Ascending aorta (tissue), 2 donors: ENCODE results near the gene USP49. TPM values are rescaled to one million over a fixed set of nuclear protein-coding genes. Genes with fewer than 3 reads are reported as not detected.

Source experiments
- DNase-seq, 2 donors: peaks; one replicate each; pipeline ENCODE4 v3.0.0-alpha.2; 2019; ENCODE audit warnings: low spot score in 2 of 2
- H3K27ac ChIP-seq, 2 donors: fragments of 200-600 bp; sonication (generic); one replicate each; pipeline ENCODE4 v1.5.1; 2016 to 2017; ENCODE audit warnings: mild to moderate bottlenecking in 1 of 2
- H3K27me3 ChIP-seq: fragments of 200-600 bp; sonication (generic); one replicate; pipeline ENCODE4 v1.5.1; 2017
- H3K36me3 ChIP-seq, 2 donors: fragments of 200-600 bp; sonication (generic); one replicate each; pipeline ENCODE4 v1.5.1; 2016
- H3K4me1 ChIP-seq, 2 donors: fragments of 200-600 bp; sonication (generic); one replicate each; pipeline ENCODE4 v1.5.1; 2016 to 2017; ENCODE audit warnings: mild to moderate bottlenecking in 1 of 2
- H3K4me3 ChIP-seq, 2 donors: fragments of 200-600 bp; sonication (generic); one replicate each; pipeline ENCODE4 v1.5.1; 2016 to 2017; ENCODE audit warnings: mild to moderate bottlenecking in 1 of 2
- H3K9me3 ChIP-seq, 2 donors: fragments of 200-600 bp; sonication (generic); one replicate each; pipeline ENCODE4 v1.5.1; 2016
- intact Hi-C: fragments of 100-400 bp; cut with DNase I; formaldehyde crosslinking; loops from one replicate; pipeline ENCODE4 v1.15.1; 2023
- total RNA-seq: library from RNA; depleted of rRNA; stranded (reverse); fragments of >200 nt; gene quantifications from one replicate; pipeline ENCODE4 v1.1.0, GENCODE V29; 2016
- TF ChIP-seq, protein P1 (sequence below), 3 experiments: fragments of 200-600 bp in 2 of 3; fragments of 450-650 bp in 1 of 3; sonication (generic) in 2 of 3; IDR thresholded peaks; one replicate each; pipeline ENCODE4 v1.5.1; 2016 to 2019; ENCODE audit warnings: antibody characterized with exemption in 3 of 3, mild to moderate bottlenecking in 1 of 3, moderate library complexity in 1 of 3

Gene USP49
- total RNA-seq, 1 donor from 2014 or later = 8.7 TPM

DNA sequence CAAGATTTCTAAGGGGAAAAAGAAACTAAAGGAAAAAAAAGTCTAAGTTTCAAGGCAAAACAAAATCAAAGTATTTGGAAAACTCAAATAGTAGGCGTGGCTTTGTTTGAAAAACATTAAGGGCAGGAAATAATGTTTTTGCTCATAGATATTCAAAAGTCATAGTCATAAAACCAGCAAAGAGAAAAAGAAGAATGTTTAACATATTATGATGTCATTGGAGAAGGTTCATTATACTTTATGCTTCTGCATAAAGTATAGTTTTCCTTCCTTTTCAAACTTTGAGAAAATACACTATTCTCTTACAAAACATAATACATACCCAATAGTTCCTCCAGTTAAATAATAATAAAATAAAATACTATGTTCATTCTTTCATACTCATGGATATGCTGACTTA lies 13.7 kb downstream of the USP49 start:
- TF ChIP-seq, protein P1, sequence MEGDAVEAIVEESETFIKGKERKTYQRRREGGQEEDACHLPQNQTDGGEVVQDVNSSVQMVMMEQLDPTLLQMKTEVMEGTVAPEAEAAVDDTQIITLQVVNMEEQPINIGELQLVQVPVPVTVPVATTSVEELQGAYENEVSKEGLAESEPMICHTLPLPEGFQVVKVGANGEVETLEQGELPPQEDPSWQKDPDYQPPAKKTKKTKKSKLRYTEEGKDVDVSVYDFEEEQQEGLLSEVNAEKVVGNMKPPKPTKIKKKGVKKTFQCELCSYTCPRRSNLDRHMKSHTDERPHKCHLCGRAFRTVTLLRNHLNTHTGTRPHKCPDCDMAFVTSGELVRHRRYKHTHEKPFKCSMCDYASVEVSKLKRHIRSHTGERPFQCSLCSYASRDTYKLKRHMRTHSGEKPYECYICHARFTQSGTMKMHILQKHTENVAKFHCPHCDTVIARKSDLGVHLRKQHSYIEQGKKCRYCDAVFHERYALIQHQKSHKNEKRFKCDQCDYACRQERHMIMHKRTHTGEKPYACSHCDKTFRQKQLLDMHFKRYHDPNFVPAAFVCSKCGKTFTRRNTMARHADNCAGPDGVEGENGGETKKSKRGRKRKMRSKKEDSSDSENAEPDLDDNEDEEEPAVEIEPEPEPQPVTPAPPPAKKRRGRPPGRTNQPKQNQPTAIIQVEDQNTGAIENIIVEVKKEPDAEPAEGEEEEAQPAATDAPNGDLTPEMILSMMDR (IDR thresholded peaks at IDR 0.05) = no peak
- intact Hi-C loops = no loop called here

DNA sequence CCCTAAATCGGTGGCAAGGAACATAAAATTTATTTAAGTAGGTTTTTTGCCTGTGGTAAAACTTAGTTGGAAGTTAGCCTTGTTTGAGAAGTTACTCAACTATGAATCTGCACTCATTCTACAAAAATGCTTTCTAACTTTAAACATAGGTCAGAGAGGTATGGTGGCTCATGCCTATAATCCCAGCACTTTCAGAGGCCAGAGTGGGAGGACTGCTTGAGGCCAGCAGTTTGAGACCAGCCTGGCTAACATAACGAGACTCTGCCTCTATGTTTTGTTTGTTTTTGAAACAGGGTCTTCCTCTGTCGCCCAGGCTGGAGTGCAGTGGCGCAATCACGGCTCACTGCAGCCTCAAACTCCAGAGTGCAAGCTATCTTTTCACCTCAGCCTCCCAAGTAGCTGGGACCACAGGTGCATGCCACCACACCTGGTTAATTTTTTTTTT lies 16.2 kb downstream of the USP49 start:
- H3K4me1 ChIP-seq = no peaks in the 10 kb centered on the region
- no peak overlapping the region for H3K27ac ChIP-seq
- no peak for DNase-seq
- no peaks in the 10 kb centered on the region for H3K36me3 ChIP-seq
- no peak overlapping the region for H3K4me3 ChIP-seq
- intact Hi-C loops = no loop called here
- TF ChIP-seq, protein P1 (IDR thresholded peaks at IDR 0.05) = no peak
- H3K9me3 ChIP-seq = no peaks in the 10 kb centered on the region
- no peaks in the 10 kb centered on the region for H3K27me3 ChIP-seq

More for the DNA sequence above, 13.7 kb downstream of the USP49 start:
- no peaks in the 10 kb centered on the region for H3K36me3 ChIP-seq
- H3K4me1 ChIP-seq = no peaks in the 10 kb centered on the region
- DNase-seq = no peak
- H3K4me3 ChIP-seq = no peak overlapping the region
- H3K9me3 ChIP-seq = no peaks in the 10 kb centered on the region
- H3K27ac ChIP-seq = no peak overlapping the region
- H3K27me3 ChIP-seq = no peaks in the 10 kb centered on the region

DNA sequence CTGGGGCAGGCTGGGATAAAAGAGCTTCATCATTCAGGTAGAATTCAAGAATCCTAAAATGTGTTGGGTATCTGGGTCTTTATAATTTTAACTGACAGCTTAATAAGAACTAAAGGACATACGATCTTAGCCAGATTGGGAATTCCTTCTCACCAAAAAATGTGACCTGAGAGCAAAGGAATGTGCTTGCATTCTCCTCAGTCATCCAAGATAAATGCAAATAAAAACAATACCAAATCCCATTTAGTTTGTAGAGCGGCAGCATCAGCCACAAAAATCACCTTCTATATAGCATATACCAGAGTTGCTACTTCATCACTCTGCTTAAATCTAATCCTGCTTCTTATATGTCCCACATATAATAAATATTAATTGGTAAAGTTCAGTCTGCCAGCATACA lies 16.9 kb downstream of the USP49 start:
- no peaks in the 10 kb centered on the region for H3K9me3 ChIP-seq
- intact Hi-C loops = no loop called here
- no peak for DNase-seq
- H3K4me1 ChIP-seq = no peaks in the 10 kb centered on the region
- no peak overlapping the region for H3K4me3 ChIP-seq
- H3K27ac ChIP-seq = no peak overlapping the region
- TF ChIP-seq, protein P1 (IDR thresholded peaks at IDR 0.05) = no peak
- H3K36me3 ChIP-seq = no peaks in the 10 kb centered on the region
- H3K27me3 ChIP-seq = no peaks in the 10 kb centered on the region

DNA sequence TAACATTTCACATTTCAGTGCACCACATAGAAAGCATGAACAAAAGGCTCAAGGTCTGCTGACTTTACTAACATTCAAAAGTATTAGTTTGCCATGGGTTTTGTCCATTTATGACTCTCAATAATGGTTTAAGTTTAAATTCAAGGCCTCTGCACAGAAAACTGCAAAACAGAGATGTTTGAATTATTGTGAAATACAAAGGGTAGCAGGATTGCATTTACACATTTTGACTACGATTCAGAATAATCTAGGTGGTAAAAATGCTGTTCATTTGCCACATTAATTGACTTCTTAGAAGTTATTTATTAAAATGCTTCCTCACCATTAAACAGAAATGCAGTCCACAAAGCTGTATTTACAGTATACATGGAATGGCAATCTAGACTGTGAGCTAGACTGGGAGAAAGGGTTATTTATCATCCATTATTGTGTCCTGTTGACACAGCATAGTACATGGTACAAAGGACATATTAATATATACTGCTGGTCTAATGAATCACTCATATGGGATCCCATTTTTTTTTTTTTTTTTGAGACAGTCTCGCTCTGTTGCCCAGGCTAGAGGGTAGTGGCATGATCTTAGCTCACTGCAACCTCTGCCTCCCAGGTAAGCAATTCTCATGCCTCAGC lies 18.0 kb downstream of the USP49 start:
- intact Hi-C loops = no loop called here
- Histone ChIP-seq H3K27me3 (no peaks in the 10 kb centered on the region), H3K36me3 (no peaks in the 10 kb centered on the region), H3K4me3 (no peak overlapping the region), H3K4me1 (no peaks in the 10 kb centered on the region), H3K9me3 (no peaks in the 10 kb centered on the region), H3K27ac (no peak overlapping the region)
- no peak for DNase-seq
- TF ChIP-seq, protein P1 (IDR thresholded peaks at IDR 0.05) = no peak

DNA sequence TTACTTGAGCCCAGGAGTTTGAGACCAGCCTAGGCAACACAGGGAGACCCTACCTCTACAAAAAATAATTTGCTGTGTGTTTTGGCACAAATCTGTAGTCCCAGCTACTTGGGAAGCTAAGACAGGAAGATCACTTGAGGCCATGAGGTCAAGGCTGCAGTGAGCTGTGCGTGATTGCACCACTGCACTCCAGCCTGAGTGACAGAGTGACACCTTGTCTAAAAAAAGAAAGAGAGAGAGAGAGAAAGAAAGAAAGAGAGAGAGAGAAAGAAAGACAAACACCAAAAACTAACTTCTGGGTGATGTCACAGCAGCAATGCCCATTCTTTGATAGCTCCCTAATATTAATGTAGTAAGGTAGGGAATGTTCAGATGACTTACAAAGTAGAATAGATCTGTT lies 20.4 kb downstream of the USP49 start:
- no peak overlapping the region for H3K27ac ChIP-seq
- TF ChIP-seq, protein P1 (IDR thresholded peaks at IDR 0.05) = no peak
- no peaks in the 10 kb centered on the region for H3K9me3 ChIP-seq
- intact Hi-C loops = no loop called here
- H3K4me3 ChIP-seq = no peak overlapping the region
- H3K36me3 ChIP-seq = no peaks in the 10 kb centered on the region
- no peak for DNase-seq
- H3K4me1 ChIP-seq = no peaks in the 10 kb centered on the region
- no peaks in the 10 kb centered on the region for H3K27me3 ChIP-seq

- TF ChIP-seq, protein P1 (IDR thresholded peaks at IDR 0.05) = no peak
- no peaks in the 10 kb centered on the region for H3K27me3 ChIP-seq
- intact Hi-C loops = no loop called here
- DNase-seq = no peak
- no peaks in the 10 kb centered on the region for H3K9me3 ChIP-seq
- H3K4me1 ChIP-seq = no peaks in the 10 kb centered on the region
- H3K4me3 ChIP-seq = no peak overlapping the region
- no peak overlapping the region for H3K27ac ChIP-seq
- H3K36me3 ChIP-seq = no peaks in the 10 kb centered on the region
Observed at GRCh38 chr6:41872147-41872546, 23.0 kb downstream of the USP49 start.
